Hepatocyte (in vitro differentiated cells): ENCODE results near the gene ACOX2. TPM values are rescaled to one million over a fixed set of nuclear protein-coding genes. Genes with fewer than 3 reads are reported as not detected.
A peak's percentile ranks its signal among the peaks of the same experiment; 100 is the strongest.

ENCODE experiments used
- DNase-seq: peaks from one replicate; pipeline ENCODE4 v3.0.0-alpha.2; 2016; ENCODE audit warnings: low spot score
- H2AFZ ChIP-seq: fragments of 200-600 bp; sonication (generic); 2 replicates; pipeline ENCODE4 v1.6.0; 2016; ENCODE audit warnings: antibody characterized with exemption, mild to moderate bottlenecking
- H3K27ac ChIP-seq: fragments of 200-600 bp; sonication (generic); 2 replicates; pipeline ENCODE4 v1.5.1; 2016; ENCODE audit warnings: mild to moderate bottlenecking
- H3K27me3 ChIP-seq: fragments of 200-600 bp; sonication (generic); 2 replicates; pipeline ENCODE4 v1.6.1; 2016
- H3K36me3 ChIP-seq: fragments of 200-600 bp; sonication (generic); replicated peaks from 2 replicates; pipeline ENCODE4 v1.5.1; 2016; ENCODE audit warnings: low read depth; ENCODE audit not compliant: insufficient read depth
- H3K4me1 ChIP-seq: fragments of 200-600 bp; sonication (generic); 2 replicates; pipeline ENCODE4 v1.5.1; 2016; ENCODE audit warnings: mild to moderate bottlenecking, moderate library complexity; ENCODE audit not compliant: insufficient read depth
- H3K4me2 ChIP-seq: fragments of 200-600 bp; sonication (generic); 2 replicates; pipeline ENCODE4 v1.6.0; 2016
- H3K4me3 ChIP-seq: fragments of 200-600 bp; sonication (generic); 2 replicates; pipeline ENCODE4 v1.5.1; 2016; ENCODE audit warnings: mild to moderate bottlenecking
- H3K79me2 ChIP-seq: fragments of 200-600 bp; sonication (generic); 2 replicates; pipeline ENCODE4 v1.6.0; 2017; ENCODE audit warnings: mild to moderate bottlenecking
- H3K9me2 ChIP-seq: fragments of 200-600 bp; sonication (generic); replicated peaks from 2 replicates; pipeline ENCODE4 v1.6.0; 2017; ENCODE audit warnings: mild to moderate bottlenecking; ENCODE audit not compliant: insufficient read depth
- H3K9me3 ChIP-seq: fragments of 200-600 bp; sonication (generic); 2 replicates; pipeline ENCODE4 v1.5.1; 2016; ENCODE audit warnings: low read depth, mild to moderate bottlenecking
- H4K20me1 ChIP-seq: fragments of 200-600 bp; sonication (generic); 2 replicates; pipeline ENCODE4 v1.6.0; 2016; ENCODE audit warnings: mild to moderate bottlenecking; ENCODE audit not compliant: insufficient read depth, poor library complexity, severe bottlenecking
- CTCF ChIP-seq: fragments of 200-600 bp; sonication (generic); IDR thresholded peaks from 2 replicates; pipeline ENCODE4 v1.5.1; 2016; ENCODE audit warnings: antibody characterized with exemption, mild to moderate bottlenecking; ENCODE audit not compliant: poor library complexity
- EZH2 ChIP-seq: fragments of 200-600 bp; sonication (generic); IDR thresholded peaks from 2 replicates; pipeline ENCODE4 v1.6.1; 2016; ENCODE audit warnings: antibody characterized with exemption, mild to moderate bottlenecking, borderline replicate concordance
- EZH2phosphoT487 ChIP-seq: fragments of 200-600 bp; sonication (generic); IDR thresholded peaks from one replicate; pipeline ENCODE4 v1.6.1; 2018; ENCODE audit warnings: antibody characterized with exemption, mild to moderate bottlenecking, low read depth, moderate library complexity; ENCODE audit not compliant: unreplicated experiment, severe bottlenecking
- WGBS: methylation state at CpG from one replicate; pipeline ENCODE4 v1.1.6; 2016; ENCODE audit warnings: low lambda C conversion rate; ENCODE audit errors: missing lambda C conversion rate; 5-methylcytosine and 5-hydroxymethylcytosine counted together
- polyA plus RNA-seq: library from polyadenylated mRNA; unstranded; fragments of >200 nt; fragmentation: Nextera tagmentation; extraction: Ambion mirVana; gene quantifications from 2 replicates; pipeline ENCODE4 v1.2.1, GENCODE V29; 2016
- total RNA-seq: library from RNA; depleted of rRNA; stranded (reverse); fragments of >200 nt; gene quantifications from 2 replicates; pipeline ENCODE4 v1.2.3, GENCODE V29; 2014

The ACOX2 gene
- total and polyA plus RNA-seq, 2 experiments from 2014 or later, result 26.2 to 30.6 TPM

GRCh38 chr3:58537412-58538301 is 667 bp upstream of the ACOX2 start:
- H3K9me3 ChIP-seq, result no peaks in the 10 kb centered on the region
- 85% methylated on average over 4 of the region's 4 CpGs for whole genome bisulfite sequencing
- peak overlapping the region; percentile 71 for H3K4me2 ChIP-seq
- no peak for TF ChIP-seq EZH2phosphoT487
- no peak for TF ChIP-seq CTCF
- no peak for TF ChIP-seq EZH2
- H2AFZ ChIP-seq, result peak overlapping the region; percentile 53
- no peaks in the 10 kb centered on the region for H3K36me3 ChIP-seq
- no peaks in the 10 kb centered on the region for H3K79me2 ChIP-seq
- H3K27me3 ChIP-seq, result no peaks in the 10 kb centered on the region
- no peak for DNase-seq
- H3K4me3 ChIP-seq, result no peak overlapping the region
- peak overlapping the region; percentile 82 for H3K27ac ChIP-seq
- H3K4me1 ChIP-seq, result peaks cover 31% of the 10 kb centered on the region
- no peaks in the 10 kb centered on the region for H4K20me1 ChIP-seq
- no peaks in the 10 kb centered on the region for H3K9me2 ChIP-seq

- H3K9me2 ChIP-seq, result no peaks in the 10 kb centered on the region
- H3K9me3 ChIP-seq, result no peaks in the 10 kb centered on the region
- TF ChIP-seq EZH2phosphoT487, result no peak
- H3K79me2 ChIP-seq, result no peaks in the 10 kb centered on the region
- no peak overlapping the region for H3K4me3 ChIP-seq
- peak overlapping the region; percentile 71 for H3K4me2 ChIP-seq
- 23% methylated on average over 2 of the region's 2 CpGs for WGBS
- H3K36me3 ChIP-seq, result no peaks in the 10 kb centered on the region
- no peak overlapping the region for H2AFZ ChIP-seq
- peak overlapping the region; percentile 82 for H3K27ac ChIP-seq
- DNase-seq, result peak; percentile 74
- no peaks in the 10 kb centered on the region for H4K20me1 ChIP-seq
- H3K27me3 ChIP-seq, result no peaks in the 10 kb centered on the region
- peaks cover 31% of the 10 kb centered on the region for H3K4me1 ChIP-seq
Observed at GRCh38 chr3:58535531-58536500, 1.2 kb downstream of the ACOX2 start.

GRCh38 chr3:58534592-58535494 is 2.1 kb downstream of the ACOX2 start:
- 93% methylated on average over 9 of the region's 9 CpGs for WGBS
- Histone ChIP-seq H2AFZ (no peak overlapping the region), H3K4me1 (peaks cover 31% of the 10 kb centered on the region), H4K20me1 (no peaks in the 10 kb centered on the region), H3K27ac (peak overlapping the region; percentile 82), H3K9me2 (no peaks in the 10 kb centered on the region), H3K4me2 (no peak overlapping the region), H3K79me2 (no peaks in the 10 kb centered on the region), H3K27me3 (no peaks in the 10 kb centered on the region), H3K4me3 (no peak overlapping the region), H3K9me3 (no peaks in the 10 kb centered on the region), H3K36me3 (no peaks in the 10 kb centered on the region)
- no peak for DNase-seq
- no peak for TF ChIP-seq EZH2phosphoT487
- no peak for TF ChIP-seq EZH2
- TF ChIP-seq CTCF, result no peak
